ENCODE data around the gene NUTF2. TPM values are rescaled to one million over a fixed set of nuclear protein-coding genes. Genes with fewer than 3 reads are reported as not detected.

Gene NUTF2
- polyA plus RNA-seq, 2 donors = 95.4 to 109 TPM

DNA sequence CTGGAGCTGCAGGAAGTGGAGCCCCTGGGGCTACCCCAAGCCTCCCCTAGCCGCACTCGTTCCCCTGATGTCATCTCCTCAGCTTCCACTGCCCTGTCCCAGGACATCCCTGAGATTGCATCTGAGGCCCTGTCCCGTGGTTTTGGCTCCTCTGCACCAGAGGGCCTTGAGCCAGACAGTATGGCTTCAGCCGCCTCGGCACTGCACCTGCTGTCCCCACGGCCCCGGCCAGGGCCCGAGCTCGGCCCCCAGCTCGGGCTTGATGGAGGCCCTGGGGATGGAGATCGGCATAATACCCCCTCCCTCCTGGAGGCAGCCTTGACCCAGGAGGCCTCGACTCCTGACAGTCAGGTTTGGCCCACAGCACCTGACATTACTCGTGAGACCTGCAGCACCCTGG, 33.9 kb downstream of the NUTF2 start:
- H3K27me3 ChIP-seq (ENCODE audit: control insufficient read depth in 1 of 2, insufficient read depth in 2 of 2, low read length in 2 of 2) = no peaks in the 10 kb centered on the region
- no peak overlapping the region for H3K27ac ChIP-seq (ENCODE audit: low read depth in 2 of 2, low read length in 1 of 2)
- H3K9me3 ChIP-seq (ENCODE audit: control insufficient read depth in 2 of 2, insufficient read depth in 1 of 2, low read depth in 1 of 2, low read length in 1 of 2) = no peaks in the 10 kb centered on the region
- H3K4me1 ChIP-seq (ENCODE audit: control insufficient read depth in 2 of 2, insufficient read depth in 2 of 2, low read length in 1 of 2) = peaks cover 2% of the 10 kb centered on the region in 2 donors
- WGBS, 2 donors = 90 to 94% methylated on average over 13 of the region's 13 CpGs
- H3K4me3 ChIP-seq (ENCODE audit: low read depth in 1 of 2, low read length in 2 of 2) = no peak overlapping the region
- peaks cover 38 to 80% of the 10 kb centered on the region in 2 donors for H3K36me3 ChIP-seq (ENCODE audit: control insufficient read depth in 2 of 2, insufficient read depth in 2 of 2, low read length in 1 of 2)

DNA sequence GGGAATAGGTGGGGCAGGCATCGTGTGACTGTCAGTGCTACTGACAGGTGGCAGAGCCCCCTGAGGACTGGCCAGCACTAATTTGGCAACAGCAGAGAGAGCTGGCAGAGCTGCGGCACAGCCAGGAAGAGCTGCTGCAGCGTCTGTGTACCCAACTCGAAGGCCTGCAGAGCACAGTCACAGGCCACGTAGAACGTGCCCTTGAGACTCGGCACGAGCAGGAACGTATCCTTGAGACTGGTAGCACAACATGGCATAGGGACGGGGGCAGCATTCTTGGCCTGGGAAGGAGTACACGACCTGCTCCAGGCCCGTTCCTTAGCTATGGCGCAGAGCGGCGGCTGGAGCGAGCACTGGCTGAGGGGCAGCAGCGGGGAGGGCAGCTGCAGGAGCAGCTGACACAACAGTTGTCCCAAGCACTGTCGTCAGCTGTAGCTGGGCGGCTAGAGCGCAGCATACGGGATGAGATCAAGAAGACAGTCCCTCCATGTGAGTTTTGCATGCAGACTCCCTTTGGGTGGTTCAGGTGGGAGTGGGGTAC, 35.0 kb downstream of the NUTF2 start:
- H3K4me1 ChIP-seq (ENCODE audit: control insufficient read depth in 2 of 2, insufficient read depth in 2 of 2, low read length in 1 of 2) = peaks cover 2% of the 10 kb centered on the region in 2 donors
- WGBS, 2 donors = 91 to 92% methylated on average over 21 of the region's 21 CpGs
- no peak overlapping the region for H3K4me3 ChIP-seq (ENCODE audit: low read depth in 1 of 2, low read length in 2 of 2)
- H3K27ac ChIP-seq (ENCODE audit: low read depth in 2 of 2, low read length in 1 of 2) = no peak overlapping the region
- no peaks in the 10 kb centered on the region for H3K27me3 ChIP-seq (ENCODE audit: control insufficient read depth in 1 of 2, insufficient read depth in 2 of 2, low read length in 2 of 2)
- H3K9me3 ChIP-seq (ENCODE audit: control insufficient read depth in 2 of 2, insufficient read depth in 1 of 2, low read depth in 1 of 2, low read length in 1 of 2) = no peaks in the 10 kb centered on the region
- peaks cover 38 to 75% of the 10 kb centered on the region in 2 donors for H3K36me3 ChIP-seq (ENCODE audit: control insufficient read depth in 2 of 2, insufficient read depth in 2 of 2, low read length in 1 of 2)

DNA sequence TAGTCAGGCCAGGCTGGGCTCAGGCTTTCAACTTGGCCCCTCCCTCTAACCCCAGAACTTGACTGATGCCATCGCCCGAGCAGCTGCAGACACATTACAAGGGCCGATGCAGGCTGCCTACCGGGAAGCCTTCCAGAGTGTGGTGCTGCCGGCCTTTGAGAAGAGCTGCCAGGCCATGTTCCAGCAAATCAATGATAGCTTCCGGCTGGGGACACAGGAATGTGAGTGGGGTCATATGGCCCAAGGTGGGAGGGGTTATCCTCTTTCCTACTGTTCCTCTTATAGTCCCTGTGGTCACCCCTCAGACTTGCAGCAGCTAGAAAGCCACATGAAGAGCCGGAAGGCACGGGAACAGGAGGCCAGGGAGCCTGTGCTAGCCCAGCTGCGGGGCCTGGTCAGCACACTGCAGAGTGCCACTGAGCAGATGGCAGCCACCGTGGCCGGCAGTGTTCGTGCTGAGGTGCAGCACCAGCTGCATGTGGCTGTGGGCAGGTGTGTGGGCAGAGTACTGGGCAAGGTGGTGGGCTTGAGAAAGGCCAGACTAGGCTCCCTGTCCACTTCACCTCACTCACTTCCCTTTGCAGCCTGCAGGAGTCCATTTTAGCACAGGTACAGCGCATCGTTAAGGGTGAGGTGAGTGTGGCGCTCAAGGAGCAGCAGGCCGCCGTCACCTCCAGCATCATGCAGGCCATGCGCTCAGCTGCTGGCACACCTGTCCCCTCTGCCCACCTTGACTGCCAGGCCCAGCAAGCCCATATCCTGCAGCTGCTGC, 35.8 kb downstream of the NUTF2 start:
- Histone ChIP-seq H3K27me3 (ENCODE audit: control insufficient read depth in 1 of 2, insufficient read depth in 2 of 2, low read length in 2 of 2) (no peaks in the 10 kb centered on the region), H3K4me3 (ENCODE audit: low read depth in 1 of 2, low read length in 2 of 2) (no peak overlapping the region), H3K4me1 (ENCODE audit: control insufficient read depth in 2 of 2, insufficient read depth in 2 of 2, low read length in 1 of 2) (peaks cover 2% of the 10 kb centered on the region in 2 donors), H3K27ac (ENCODE audit: low read depth in 2 of 2, low read length in 1 of 2) (no peak overlapping the region), H3K9me3 (ENCODE audit: control insufficient read depth in 2 of 2, insufficient read depth in 1 of 2, low read depth in 1 of 2, low read length in 1 of 2) (no peaks in the 10 kb centered on the region), H3K36me3 (ENCODE audit: control insufficient read depth in 2 of 2, insufficient read depth in 2 of 2, low read length in 1 of 2) (peaks cover 38 to 67% of the 10 kb centered on the region in 2 donors)
- 73 to 75% methylated on average over 17 to 18 of the region's 18 CpGs for WGBS, 2 donors

DNA sequence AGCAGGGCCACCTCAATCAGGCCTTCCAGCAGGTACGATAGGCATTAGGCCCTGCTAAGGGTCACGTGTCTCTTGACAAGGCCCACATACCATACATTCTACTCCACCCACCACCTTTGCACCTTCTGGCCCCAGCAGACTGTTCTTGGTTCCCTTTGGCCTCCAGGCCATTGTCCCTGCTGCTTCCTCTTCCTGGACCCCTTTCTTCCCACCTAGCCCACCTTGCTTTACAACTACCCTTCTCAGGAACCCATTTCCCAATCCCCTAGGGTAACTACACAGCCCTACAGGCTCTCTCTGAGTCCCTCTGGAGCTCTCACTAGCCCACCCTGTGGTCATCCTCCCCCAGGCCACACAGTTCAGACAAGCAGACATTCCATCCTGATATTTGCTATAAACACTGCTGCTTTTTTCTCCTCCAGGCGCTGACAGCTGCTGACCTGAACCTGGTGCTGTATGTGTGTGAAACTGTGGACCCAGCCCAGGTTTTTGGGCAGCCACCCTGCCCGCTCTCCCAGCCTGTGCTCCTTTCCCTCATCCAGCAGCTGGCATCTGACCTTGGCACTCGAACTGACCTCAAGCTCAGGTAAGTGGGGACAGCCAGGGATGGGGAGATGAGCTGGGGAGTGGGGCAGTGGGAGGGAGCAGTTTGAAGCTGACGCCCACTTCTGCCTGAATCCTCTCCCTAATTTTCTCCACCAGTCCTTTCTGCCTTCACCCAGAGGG, 36.6 kb downstream of the NUTF2 start:
- Histone ChIP-seq H3K36me3 (ENCODE audit: control insufficient read depth in 2 of 2, insufficient read depth in 2 of 2, low read length in 1 of 2) (peaks cover 38 to 60% of the 10 kb centered on the region in 2 donors), H3K27ac (ENCODE audit: low read depth in 2 of 2, low read length in 1 of 2) (peak overlapping the region in 1 of 2 donors; percentile 43)

DNA sequence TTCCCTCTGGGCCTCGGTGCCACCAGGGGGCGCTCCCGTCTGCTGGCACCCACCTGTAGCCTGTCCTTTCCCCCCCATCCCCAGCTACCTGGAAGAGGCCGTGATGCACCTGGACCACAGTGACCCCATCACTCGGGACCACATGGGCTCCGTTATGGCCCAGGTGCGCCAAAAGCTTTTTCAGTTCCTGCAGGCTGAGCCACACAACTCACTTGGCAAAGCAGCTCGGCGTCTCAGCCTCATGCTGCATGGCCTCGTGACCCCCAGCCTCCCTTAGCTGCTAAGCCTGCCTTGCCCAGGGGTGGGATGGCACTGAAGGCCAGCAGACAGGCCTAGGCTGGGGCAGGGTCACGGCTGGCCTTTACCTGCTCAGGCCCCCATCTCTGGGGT, 37.1 kb downstream of the NUTF2 start:
- Histone ChIP-seq H3K27ac (ENCODE audit: low read depth in 2 of 2, low read length in 1 of 2) (peak overlapping the region in 1 of 2 donors; percentile 43), H3K4me1 (ENCODE audit: control insufficient read depth in 2 of 2, insufficient read depth in 2 of 2, low read length in 1 of 2) (peaks cover 2% of the 10 kb centered on the region in 2 donors), H3K9me3 (ENCODE audit: control insufficient read depth in 2 of 2, insufficient read depth in 1 of 2, low read depth in 1 of 2, low read length in 1 of 2) (no peaks in the 10 kb centered on the region), H3K36me3 (ENCODE audit: control insufficient read depth in 2 of 2, insufficient read depth in 2 of 2, low read length in 1 of 2) (peaks cover 37 to 55% of the 10 kb centered on the region in 2 donors), H3K4me3 (ENCODE audit: low read depth in 1 of 2, low read length in 2 of 2) (no peak overlapping the region), H3K27me3 (ENCODE audit: control insufficient read depth in 1 of 2, insufficient read depth in 2 of 2, low read length in 2 of 2) (no peaks in the 10 kb centered on the region)
- WGBS, 2 donors = 58 to 63% methylated on average over 11 of the region's 11 CpGs

More for the DNA sequence above, 36.6 kb downstream of the NUTF2 start:
- WGBS, 2 donors = 62 to 68% methylated on average over 6 of the region's 6 CpGs
- Histone ChIP-seq H3K9me3 (ENCODE audit: control insufficient read depth in 2 of 2, insufficient read depth in 1 of 2, low read depth in 1 of 2, low read length in 1 of 2) (no peaks in the 10 kb centered on the region), H3K4me3 (ENCODE audit: low read depth in 1 of 2, low read length in 2 of 2) (no peak overlapping the region), H3K4me1 (ENCODE audit: control insufficient read depth in 2 of 2, insufficient read depth in 2 of 2, low read length in 1 of 2) (peaks cover 2% of the 10 kb centered on the region in 2 donors), H3K27me3 (ENCODE audit: control insufficient read depth in 1 of 2, insufficient read depth in 2 of 2, low read length in 2 of 2) (no peaks in the 10 kb centered on the region)

DNA sequence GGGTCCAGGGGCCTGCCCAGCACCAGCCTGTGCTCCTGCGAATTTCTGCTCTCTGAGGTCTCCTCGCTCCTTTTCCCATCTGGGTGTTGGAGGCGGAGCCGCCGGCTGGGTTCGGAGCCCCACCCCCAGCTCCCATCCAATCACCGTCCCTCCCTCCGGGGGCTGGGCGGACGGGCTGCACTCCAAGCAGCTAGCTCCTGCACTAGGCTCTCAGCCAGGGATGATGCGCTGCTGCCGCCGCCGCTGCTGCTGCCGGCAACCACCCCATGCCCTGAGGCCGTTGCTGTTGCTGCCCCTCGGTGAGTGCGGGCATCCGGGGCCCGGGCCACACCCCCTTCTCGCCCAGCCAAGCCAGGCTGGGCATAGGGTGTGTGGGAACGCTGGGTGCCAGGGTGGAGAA, 38.0 kb downstream of the NUTF2 start, which contains the start of gene NRN1L:
NRN1L (plus strand) TSS at position 202 of the 400 bp plus-strand sequence; CDS start at position 221, 19 bp downstream.
- WGBS, 2 donors = 22 to 54% methylated on average over 22 of the region's 22 CpGs
- Histone ChIP-seq H3K27me3 (ENCODE audit: control insufficient read depth in 1 of 2, insufficient read depth in 2 of 2, low read length in 2 of 2) (no peaks in the 10 kb centered on the region), H3K36me3 (ENCODE audit: control insufficient read depth in 2 of 2, insufficient read depth in 2 of 2, low read length in 1 of 2) (peaks cover 30 to 48% of the 10 kb centered on the region in 2 donors), H3K4me1 (ENCODE audit: control insufficient read depth in 2 of 2, insufficient read depth in 2 of 2, low read length in 1 of 2) (peaks cover 2% of the 10 kb centered on the region in 2 donors), H3K27ac (ENCODE audit: low read depth in 2 of 2, low read length in 1 of 2) (peak within 1 kb of the TSS; percentile 11 to 55), H3K9me3 (ENCODE audit: control insufficient read depth in 2 of 2, insufficient read depth in 1 of 2, low read depth in 1 of 2, low read length in 1 of 2) (no peaks in the 10 kb centered on the region), H3K4me3 (ENCODE audit: low read depth in 1 of 2, low read length in 2 of 2) (no peak within 1 kb of the TSS)

DNA sequence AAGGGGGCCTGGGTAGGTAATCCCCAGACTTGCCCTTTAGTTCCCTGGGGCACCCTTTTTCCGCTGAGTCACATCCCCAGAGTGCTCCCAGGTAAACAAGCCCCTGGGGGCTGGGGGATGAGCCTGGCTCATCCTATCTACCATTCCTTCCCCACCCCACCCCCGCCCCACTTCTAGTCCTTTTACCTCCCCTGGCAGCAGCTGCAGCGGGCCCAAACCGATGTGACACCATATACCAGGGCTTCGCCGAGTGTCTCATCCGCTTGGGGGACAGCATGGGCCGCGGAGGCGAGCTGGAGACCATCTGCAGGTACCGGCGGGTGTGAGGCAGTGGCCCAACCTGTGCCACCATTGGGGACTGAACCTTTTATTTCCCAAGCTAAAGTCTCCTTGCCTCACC, 38.8 kb downstream of the NUTF2 start:
- no peak overlapping the region for H3K4me3 ChIP-seq (ENCODE audit: low read depth in 1 of 2, low read length in 2 of 2)
- no peaks in the 10 kb centered on the region for H3K9me3 ChIP-seq (ENCODE audit: control insufficient read depth in 2 of 2, insufficient read depth in 1 of 2, low read depth in 1 of 2, low read length in 1 of 2)
- H3K36me3 ChIP-seq (ENCODE audit: control insufficient read depth in 2 of 2, insufficient read depth in 2 of 2, low read length in 1 of 2) = peaks cover 22 to 39% of the 10 kb centered on the region in 2 donors
- H3K4me1 ChIP-seq (ENCODE audit: control insufficient read depth in 2 of 2, insufficient read depth in 2 of 2, low read length in 1 of 2) = peaks cover 2% of the 10 kb centered on the region in 2 donors
- 92 to 96% methylated on average over 12 of the region's 12 CpGs for WGBS, 2 donors
- H3K27ac ChIP-seq (ENCODE audit: low read depth in 2 of 2, low read length in 1 of 2) = no peak overlapping the region
- no peaks in the 10 kb centered on the region for H3K27me3 ChIP-seq (ENCODE audit: control insufficient read depth in 1 of 2, insufficient read depth in 2 of 2, low read length in 2 of 2)

DNA sequence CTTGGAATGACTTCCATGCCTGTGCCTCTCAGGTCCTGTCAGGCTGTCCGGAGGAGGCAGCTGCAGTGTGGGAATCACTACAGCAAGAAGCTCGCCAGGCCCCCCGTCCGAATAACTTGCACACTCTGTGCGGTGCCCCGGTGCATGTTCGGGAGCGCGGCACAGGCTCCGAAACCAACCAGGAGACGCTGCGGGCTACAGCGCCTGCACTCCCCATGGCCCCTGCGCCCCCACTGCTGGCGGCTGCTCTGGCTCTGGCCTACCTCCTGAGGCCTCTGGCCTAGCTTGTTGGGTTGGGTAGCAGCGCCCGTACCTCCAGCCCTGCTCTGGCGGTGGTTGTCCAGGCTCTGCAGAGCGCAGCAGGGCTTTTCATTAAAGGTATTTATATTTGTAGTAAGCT, 39.2 kb downstream of the NUTF2 start:
- peaks cover 18 to 35% of the 10 kb centered on the region in 2 donors for H3K36me3 ChIP-seq (ENCODE audit: control insufficient read depth in 2 of 2, insufficient read depth in 2 of 2, low read length in 1 of 2)
- WGBS, 2 donors = 94% methylated on average over 19 of the region's 19 CpGs
- H3K4me3 ChIP-seq (ENCODE audit: low read depth in 1 of 2, low read length in 2 of 2) = no peak overlapping the region
- no peaks in the 10 kb centered on the region for H3K27me3 ChIP-seq (ENCODE audit: control insufficient read depth in 1 of 2, insufficient read depth in 2 of 2, low read length in 2 of 2)
- no peak overlapping the region for H3K27ac ChIP-seq (ENCODE audit: low read depth in 2 of 2, low read length in 1 of 2)
- peaks cover 2% of the 10 kb centered on the region in 2 donors for H3K4me1 ChIP-seq (ENCODE audit: control insufficient read depth in 2 of 2, insufficient read depth in 2 of 2, low read length in 1 of 2)
- no peaks in the 10 kb centered on the region for H3K9me3 ChIP-seq (ENCODE audit: control insufficient read depth in 2 of 2, insufficient read depth in 1 of 2, low read depth in 1 of 2, low read length in 1 of 2)

DNA sequence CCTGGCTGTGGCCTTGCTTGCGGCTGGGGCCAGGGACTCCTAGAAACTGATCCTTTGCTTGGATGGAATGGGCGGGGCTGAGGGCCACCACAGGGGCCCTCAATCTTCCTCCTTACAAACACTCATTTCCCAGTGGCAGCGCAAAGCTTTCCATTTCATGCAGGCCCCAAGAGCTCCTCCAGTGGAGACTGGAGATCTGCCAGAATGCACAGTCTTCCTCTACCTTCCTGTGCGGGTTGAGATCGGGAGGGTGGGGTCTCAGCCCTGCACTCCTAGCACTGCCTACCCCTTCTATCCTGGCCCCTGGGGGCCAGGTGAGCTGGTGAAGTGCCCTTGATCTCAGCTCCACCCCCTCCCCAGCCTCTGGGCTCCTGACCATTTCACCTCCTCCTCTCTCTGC, 39.7 kb downstream of the NUTF2 start:
- 94 to 95% methylated on average over 5 of the region's 5 CpGs for WGBS, 2 donors
- H3K27ac ChIP-seq (ENCODE audit: low read depth in 2 of 2, low read length in 1 of 2) = no peak overlapping the region
- H3K4me1 ChIP-seq (ENCODE audit: control insufficient read depth in 2 of 2, insufficient read depth in 2 of 2, low read length in 1 of 2) = peaks cover 2% of the 10 kb centered on the region in 2 donors
- peaks cover 14 to 31% of the 10 kb centered on the region in 2 donors for H3K36me3 ChIP-seq (ENCODE audit: control insufficient read depth in 2 of 2, insufficient read depth in 2 of 2, low read length in 1 of 2)
- H3K4me3 ChIP-seq (ENCODE audit: low read depth in 1 of 2, low read length in 2 of 2) = no peak overlapping the region
- no peaks in the 10 kb centered on the region for H3K9me3 ChIP-seq (ENCODE audit: control insufficient read depth in 2 of 2, insufficient read depth in 1 of 2, low read depth in 1 of 2, low read length in 1 of 2)
- no peaks in the 10 kb centered on the region for H3K27me3 ChIP-seq (ENCODE audit: control insufficient read depth in 1 of 2, insufficient read depth in 2 of 2, low read length in 2 of 2)

Data from esophagus (tissue), 2 donors.